ENCODE data around the gene DMBT1.

- TF ChIP-seq CTCF (IDR thresholded peaks at IDR 0.05; ENCODE audit: low read depth, low read length, missing input control) = no peak
- TF ChIP-seq FOXA1 (IDR thresholded peaks at IDR 0.05) = no peak
- TF ChIP-seq FOXA2 (IDR thresholded peaks at IDR 0.05) = no peak
- TF ChIP-seq GABPA (IDR thresholded peaks at IDR 0.05 in 1 of 2, conservative IDR thresholded peaks at IDR 0.05 in 1 of 2) = no peak
- no peak for TF ChIP-seq RAD21 (IDR thresholded peaks at IDR 0.05)
- TF ChIP-seq MAX (IDR thresholded peaks at IDR 0.05) = no peak
- no peak for TF ChIP-seq JUND (IDR thresholded peaks at IDR 0.05)
- no peak for TF ChIP-seq NR2F2 (IDR thresholded peaks at IDR 0.05)
- no peak for TF ChIP-seq REST (IDR thresholded peaks at IDR 0.05)
- TF ChIP-seq SP1 (IDR thresholded peaks at IDR 0.05) = no peak
- no peak for TF ChIP-seq HNF4A (conservative IDR thresholded peaks at IDR 0.05)
- no peak for TF ChIP-seq TAF1 (conservative IDR thresholded peaks at IDR 0.05)
- TF ChIP-seq EGR1 (IDR thresholded peaks at IDR 0.05; ENCODE audit: low read depth in 2 of 2) = no peak
- TF ChIP-seq HNF4G (IDR thresholded peaks at IDR 0.05) = no peak
Observed at GRCh38 chr10:122643931-122644534, 83.5 kb downstream of the DMBT1 start.

All from liver (tissue), 3 donors.